HepG2 (cell line): ENCODE results near the gene PTPRU.

Experiments used
- AHR ChIP-seq: IDR thresholded peaks from 2 replicates; pipeline ENCODE4 v1.6.1; 2018; ENCODE audit warnings: missing genetic modification reagents, missing compliant biosample characterization
- TARDBP ChIP-seq: sonication (generic); formaldehyde crosslinking; IDR thresholded peaks from 2 replicates; pipeline ENCODE4 v1.8.0; 2022; ENCODE audit warnings: mild to moderate bottlenecking, missing genetic modification reagents
- TF ChIP-seq, protein P1 (sequence below): sonication (generic); formaldehyde crosslinking; IDR thresholded peaks from 2 replicates; pipeline ENCODE4 v1.5.0; 2020; ENCODE audit warnings: mild to moderate bottlenecking, missing genetic modification reagents, moderate library complexity

- TF ChIP-seq TARDBP (CRISPR knock-in tag) (no peak), AHR (CRISPR knock-in tag) (no peak)
- TF ChIP-seq, protein P1, sequence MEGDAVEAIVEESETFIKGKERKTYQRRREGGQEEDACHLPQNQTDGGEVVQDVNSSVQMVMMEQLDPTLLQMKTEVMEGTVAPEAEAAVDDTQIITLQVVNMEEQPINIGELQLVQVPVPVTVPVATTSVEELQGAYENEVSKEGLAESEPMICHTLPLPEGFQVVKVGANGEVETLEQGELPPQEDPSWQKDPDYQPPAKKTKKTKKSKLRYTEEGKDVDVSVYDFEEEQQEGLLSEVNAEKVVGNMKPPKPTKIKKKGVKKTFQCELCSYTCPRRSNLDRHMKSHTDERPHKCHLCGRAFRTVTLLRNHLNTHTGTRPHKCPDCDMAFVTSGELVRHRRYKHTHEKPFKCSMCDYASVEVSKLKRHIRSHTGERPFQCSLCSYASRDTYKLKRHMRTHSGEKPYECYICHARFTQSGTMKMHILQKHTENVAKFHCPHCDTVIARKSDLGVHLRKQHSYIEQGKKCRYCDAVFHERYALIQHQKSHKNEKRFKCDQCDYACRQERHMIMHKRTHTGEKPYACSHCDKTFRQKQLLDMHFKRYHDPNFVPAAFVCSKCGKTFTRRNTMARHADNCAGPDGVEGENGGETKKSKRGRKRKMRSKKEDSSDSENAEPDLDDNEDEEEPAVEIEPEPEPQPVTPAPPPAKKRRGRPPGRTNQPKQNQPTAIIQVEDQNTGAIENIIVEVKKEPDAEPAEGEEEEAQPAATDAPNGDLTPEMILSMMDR (CRISPR knock-in tag), result no peak
Observed at GRCh38 chr1:29303201-29304024, 67.1 kb downstream of the PTPRU start.
